ENCODE results near the gene PDLIM3.
"Not testable (repeated sequence)": the region's sequence is repeated elsewhere in the genome, so short reads cannot be mapped to it uniquely, and the experiment has no call there.

PDLIM3 gene

DNA sequence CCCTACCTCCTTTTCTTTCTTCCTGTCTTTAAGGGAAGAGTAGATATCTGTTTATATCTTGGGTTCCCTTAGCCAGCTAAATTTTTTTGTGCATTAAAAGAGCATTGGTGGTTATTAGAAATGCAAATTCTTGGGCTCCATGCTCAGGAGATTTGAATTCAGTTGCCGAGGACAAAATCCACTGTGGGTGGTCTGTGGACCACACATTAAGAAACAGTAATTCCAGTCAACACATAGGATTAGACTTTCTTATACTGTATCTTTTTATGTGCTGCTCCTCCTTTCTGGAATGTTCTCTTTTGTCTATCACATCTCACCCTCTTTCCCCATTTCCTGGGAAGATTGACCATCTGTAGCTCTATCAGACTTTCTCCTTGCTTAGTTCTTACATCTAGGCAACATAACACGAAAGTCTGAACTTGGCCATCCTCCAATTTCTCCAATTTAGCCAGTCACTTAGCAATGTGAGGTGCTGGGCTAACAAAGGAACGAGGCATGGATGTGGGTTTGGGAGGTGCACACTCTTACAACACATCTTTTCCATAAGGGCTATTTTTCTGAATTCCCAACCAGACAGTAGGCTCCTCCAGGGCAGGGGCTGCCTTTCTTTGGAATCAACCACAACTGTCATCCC is 5.3 kb upstream of the PDLIM3 start:
- H3K4me3 Mint-ChIP-seq: no peak overlapping the region
- H3K27ac Mint-ChIP-seq: no peak overlapping the region
- no peaks in the 10 kb centered on the region for H3K36me3 Mint-ChIP-seq (ENCODE audit: low read depth)
- peaks cover 22% of the 10 kb centered on the region for H3K27me3 Mint-ChIP-seq (ENCODE audit: low read depth)
- H3K4me1 Mint-ChIP-seq (ENCODE audit: low read depth): peaks cover 2% of the 10 kb centered on the region
- no peaks in the 10 kb centered on the region for H3K9me3 Mint-ChIP-seq

- peaks cover 2% of the 10 kb centered on the region for H3K4me1 Mint-ChIP-seq (ENCODE audit: low read depth)
- no peaks in the 10 kb centered on the region for H3K9me3 Mint-ChIP-seq
- H3K27me3 Mint-ChIP-seq (ENCODE audit: low read depth): peaks cover 24% of the 10 kb centered on the region
- H3K4me3 Mint-ChIP-seq: no peak overlapping the region
- no peaks in the 10 kb centered on the region for H3K36me3 Mint-ChIP-seq (ENCODE audit: low read depth)
- no peak overlapping the region for H3K27ac Mint-ChIP-seq
Measured at GRCh38 chr4:185540040-185540439, 4.7 kb upstream of the PDLIM3 start.

DNA sequence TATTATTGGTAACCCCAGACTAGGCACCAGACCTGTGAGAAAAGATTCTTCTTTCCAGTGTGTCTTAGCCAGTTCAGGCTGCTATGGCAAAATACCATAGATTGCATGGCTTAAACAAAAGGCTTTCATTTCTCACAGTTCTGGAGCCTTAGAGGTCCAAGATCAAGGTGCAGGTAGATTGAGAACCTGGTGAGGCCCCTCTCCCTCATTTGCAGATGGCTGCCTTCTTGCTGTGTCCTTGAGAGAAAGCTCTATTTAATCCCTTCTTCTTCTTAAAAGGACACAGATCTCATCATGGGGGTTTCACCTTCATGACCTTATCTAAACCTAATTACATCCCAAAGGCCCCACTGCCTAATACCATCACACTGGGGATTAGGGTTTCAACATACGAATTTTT is 3.5 kb upstream of the PDLIM3 start:
- H3K4me3 Mint-ChIP-seq: no peak overlapping the region

GRCh38 chr4:185536411-185536709 is 1.1 kb upstream of the PDLIM3 start:
- Mint-ChIP-seq H3K9me3 (no peaks in the 10 kb centered on the region), H3K36me3 (ENCODE audit: low read depth) (no peaks in the 10 kb centered on the region), H3K27me3 (ENCODE audit: low read depth) (peaks cover 39% of the 10 kb centered on the region), H3K4me3 (no peak overlapping the region), H3K27ac (no peak overlapping the region), H3K4me1 (ENCODE audit: low read depth) (peaks cover 2% of the 10 kb centered on the region)

More for the DNA sequence above, 3.5 kb upstream of the PDLIM3 start:
- H3K27me3 Mint-ChIP-seq (ENCODE audit: low read depth): peaks cover 32% of the 10 kb centered on the region
- H3K36me3 Mint-ChIP-seq (ENCODE audit: low read depth): no peaks in the 10 kb centered on the region
- peaks cover 2% of the 10 kb centered on the region for H3K4me1 Mint-ChIP-seq (ENCODE audit: low read depth)
- no peak overlapping the region for H3K27ac Mint-ChIP-seq
- H3K9me3 Mint-ChIP-seq: no peaks in the 10 kb centered on the region

- Mint-ChIP-seq H3K4me3 (no peak overlapping the region), H3K27ac (no peak overlapping the region), H3K36me3 (ENCODE audit: low read depth) (no peaks in the 10 kb centered on the region), H3K27me3 (ENCODE audit: low read depth) (peaks cover 42% of the 10 kb centered on the region), H3K9me3 (no peaks in the 10 kb centered on the region), H3K4me1 (ENCODE audit: low read depth) (peaks cover 2% of the 10 kb centered on the region)
Measured at GRCh38 chr4:185535612-185536410, 504 bp upstream of the PDLIM3 start.

GRCh38 chr4:185534511-185534865 is 819 bp downstream of the PDLIM3 start:
- H3K4me1 Mint-ChIP-seq (ENCODE audit: low read depth): peaks cover 2% of the 10 kb centered on the region
- H3K9me3 Mint-ChIP-seq: no peaks in the 10 kb centered on the region
- peaks cover 47% of the 10 kb centered on the region for H3K27me3 Mint-ChIP-seq (ENCODE audit: low read depth)
- no peaks in the 10 kb centered on the region for H3K36me3 Mint-ChIP-seq (ENCODE audit: low read depth)
- H3K4me3 Mint-ChIP-seq: no peak overlapping the region
- no peak overlapping the region for H3K27ac Mint-ChIP-seq

- Mint-ChIP-seq H3K4me3 (no peak overlapping the region), H3K27ac (no peak overlapping the region), H3K27me3 (ENCODE audit: low read depth) (peaks cover 51% of the 10 kb centered on the region), H3K36me3 (ENCODE audit: low read depth) (no peaks in the 10 kb centered on the region), H3K4me1 (ENCODE audit: low read depth) (peaks cover 2% of the 10 kb centered on the region), H3K9me3 (no peaks in the 10 kb centered on the region)
Measured at GRCh38 chr4:185532795-185533324, 2.4 kb downstream of the PDLIM3 start.

GRCh38 chr4:185532293-185532692 is 3.0 kb downstream of the PDLIM3 start:
- Mint-ChIP-seq H3K27me3 (ENCODE audit: low read depth) (peaks cover 51% of the 10 kb centered on the region), H3K27ac (no peak overlapping the region), H3K9me3 (no peaks in the 10 kb centered on the region), H3K4me1 (ENCODE audit: low read depth) (peaks cover 2% of the 10 kb centered on the region), H3K4me3 (no peak overlapping the region), H3K36me3 (ENCODE audit: low read depth) (no peaks in the 10 kb centered on the region)

DNA sequence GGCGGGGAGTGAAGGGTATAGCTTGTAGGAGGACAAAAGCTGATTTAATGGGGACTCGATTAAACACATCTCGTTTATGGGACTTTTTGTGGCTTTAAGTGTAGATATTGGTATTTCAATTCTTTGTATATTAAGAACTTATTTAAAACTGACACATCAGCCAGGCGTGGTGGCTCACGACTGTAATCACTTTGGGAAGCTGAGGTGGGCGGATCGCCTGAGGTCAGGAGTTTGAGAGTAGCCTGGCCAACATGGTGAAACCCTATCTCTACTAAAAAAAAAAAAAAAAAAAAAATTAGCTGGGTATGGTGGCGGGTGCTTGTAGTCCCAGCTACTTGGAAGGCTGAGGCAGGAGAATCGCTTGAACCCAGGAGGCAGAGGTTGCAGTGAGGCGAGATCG is 3.7 kb downstream of the PDLIM3 start:
- H3K27me3 Mint-ChIP-seq (ENCODE audit: low read depth): peaks cover 52% of the 10 kb centered on the region
- H3K27ac Mint-ChIP-seq; H3K9me3 Mint-ChIP-seq; H3K4me3 Mint-ChIP-seq; H3K36me3 Mint-ChIP-seq (ENCODE audit: low read depth); H3K4me1 Mint-ChIP-seq (ENCODE audit: low read depth): not testable (repeated sequence)

DNA sequence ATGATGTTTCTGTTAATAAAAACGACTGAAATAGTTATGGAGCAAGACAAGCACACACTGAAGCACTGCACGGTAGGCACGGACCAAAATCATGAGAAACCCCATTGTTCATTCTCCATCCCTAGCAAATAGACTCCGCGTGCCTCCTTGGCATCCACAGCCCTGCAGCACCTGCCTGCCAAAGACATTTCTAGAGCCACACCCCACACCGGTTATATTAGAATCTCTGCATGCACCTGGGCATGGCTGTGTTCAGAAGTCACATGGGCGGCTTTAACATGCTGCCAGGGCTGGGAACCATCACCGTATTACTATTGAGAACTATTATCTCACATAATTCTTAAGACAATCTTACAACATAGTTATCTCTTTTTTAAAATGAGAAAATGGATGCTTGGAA is 5.9 kb downstream of the PDLIM3 start:
- Mint-ChIP-seq H3K27me3 (ENCODE audit: low read depth) (peaks cover 46% of the 10 kb centered on the region), H3K36me3 (ENCODE audit: low read depth) (no peaks in the 10 kb centered on the region), H3K9me3 (no peaks in the 10 kb centered on the region), H3K4me3 (no peak overlapping the region), H3K27ac (no peak overlapping the region), H3K4me1 (ENCODE audit: low read depth) (no peaks in the 10 kb centered on the region)

GRCh38 chr4:185524888-185525863 is 10.1 kb downstream of the PDLIM3 start:
- Mint-ChIP-seq H3K9me3 (no peaks in the 10 kb centered on the region), H3K27me3 (ENCODE audit: low read depth) (peaks cover 48% of the 10 kb centered on the region), H3K4me3 (no peak overlapping the region), H3K27ac (no peak overlapping the region), H3K4me1 (ENCODE audit: low read depth) (no peaks in the 10 kb centered on the region), H3K36me3 (ENCODE audit: low read depth) (no peaks in the 10 kb centered on the region)

GRCh38 chr4:185523862-185524261 is 11.4 kb downstream of the PDLIM3 start:
- no peaks in the 10 kb centered on the region for H3K9me3 Mint-ChIP-seq
- H3K27me3 Mint-ChIP-seq (ENCODE audit: low read depth): peaks cover 41% of the 10 kb centered on the region
- no peak overlapping the region for H3K4me3 Mint-ChIP-seq
- H3K27ac Mint-ChIP-seq: no peak overlapping the region
- no peaks in the 10 kb centered on the region for H3K36me3 Mint-ChIP-seq (ENCODE audit: low read depth)
- no peaks in the 10 kb centered on the region for H3K4me1 Mint-ChIP-seq (ENCODE audit: low read depth)

DNA sequence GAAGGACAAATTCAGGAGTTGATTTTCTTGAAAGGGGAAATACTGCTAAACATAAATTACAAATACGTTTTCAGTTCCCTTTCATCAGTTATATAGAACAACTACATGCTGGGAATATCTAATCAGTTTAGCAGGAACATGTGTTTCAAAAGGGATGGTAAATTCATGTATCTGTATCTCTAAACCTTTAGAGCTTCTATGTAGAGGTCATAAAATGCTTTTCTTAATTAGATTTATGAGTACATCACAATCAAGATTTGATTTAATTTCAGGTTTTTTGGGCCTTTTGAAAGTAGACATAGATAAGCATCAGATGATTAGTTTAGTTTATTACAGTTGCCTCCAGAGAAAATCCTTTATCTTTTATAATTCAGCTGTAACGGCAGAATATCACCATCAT is 12.9 kb downstream of the PDLIM3 start:
- Mint-ChIP-seq H3K27ac (no peak overlapping the region), H3K27me3 (ENCODE audit: low read depth) (peaks cover 45% of the 10 kb centered on the region), H3K4me1 (ENCODE audit: low read depth) (no peaks in the 10 kb centered on the region), H3K36me3 (ENCODE audit: low read depth) (no peaks in the 10 kb centered on the region), H3K9me3 (no peaks in the 10 kb centered on the region), H3K4me3 (no peak overlapping the region)

GRCh38 chr4:185520119-185520518 is 15.2 kb downstream of the PDLIM3 start:
- Mint-ChIP-seq H3K9me3 (no peaks in the 10 kb centered on the region), H3K36me3 (ENCODE audit: low read depth) (no peaks in the 10 kb centered on the region), H3K27me3 (ENCODE audit: low read depth) (peaks cover 48% of the 10 kb centered on the region), H3K4me1 (ENCODE audit: low read depth) (no peaks in the 10 kb centered on the region), H3K4me3 (no peak overlapping the region), H3K27ac (no peak overlapping the region)

Data from T-helper 1 cell treated with Interleukin-12 subunit alpha and Interleukin-12 subunit beta and Interleukin-4 antibody, amounts not matched to agents 30 μg/mL and 1 μg/mL, for 36 hours (primary cell).